GM12892 (cell line): ENCODE measurements around the gene EXPH5.

ENCODE experiments used
- DNase-seq: peaks from one replicate; pipeline ENCODE4 v3.0.0; 2011; ENCODE audit not compliant: insufficient read length
- FAIRE-seq: peaks from 2 replicates; lab custom pipeline; 2011; peaks lifted over from hg19 to GRCh38; lab: Jason Lieb, UNC
- POLR2A ChIP-seq: IDR thresholded peaks from 2 replicates; pipeline ENCODE4 v1.6.1; 2011; ENCODE audit warnings: low read depth, low read length, control low read depth
- POLR2AphosphoS5 ChIP-seq: IDR thresholded peaks from 2 replicates; pipeline ENCODE4 v1.6.1; 2011; ENCODE audit warnings: low read depth, low read length, control low read depth
- TAF1 ChIP-seq: IDR thresholded peaks from 2 replicates; pipeline ENCODE4 v1.6.1; 2011; ENCODE audit warnings: low read depth, mild to moderate bottlenecking, control low read depth, low read length, borderline replicate concordance

Gene EXPH5

DNA sequence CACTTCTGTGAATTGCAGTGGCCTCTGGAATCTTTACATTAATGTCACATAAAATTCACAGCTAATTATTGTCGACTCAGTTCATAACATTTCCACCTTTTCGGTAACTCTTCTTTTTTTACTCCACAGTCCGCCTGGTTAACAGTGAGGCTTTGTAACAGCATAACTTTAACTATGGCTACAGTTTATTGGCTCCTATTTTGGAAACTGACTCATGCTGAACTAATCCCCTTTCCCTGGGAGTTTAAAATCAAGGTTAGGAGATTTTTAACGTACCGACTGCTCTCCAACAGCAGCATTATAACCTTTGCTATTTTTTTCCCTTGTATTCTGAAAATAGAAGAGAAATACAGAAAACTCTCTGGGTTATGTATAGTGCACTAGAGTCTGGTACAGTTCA, 92.2 kb downstream of the EXPH5 start:
- DNase-seq (no peak), FAIRE-seq (no peak)
- TF ChIP-seq POLR2AphosphoS5 (no peak), POLR2A (no peak), TAF1 (no peak)

- TF ChIP-seq POLR2A (no peak), TAF1 (no peak), POLR2AphosphoS5 (no peak)
- no peak for FAIRE-seq
Measured at GRCh38 chr11:108500721-108501120, 92.8 kb downstream of the EXPH5 start.

GRCh38 chr11:108500169-108500568, 93.4 kb downstream of the EXPH5 start:
- no peak for TF ChIP-seq POLR2AphosphoS5
- TF ChIP-seq TAF1: no peak
- TF ChIP-seq POLR2A: no peak
- no peak for FAIRE-seq
- no peak for DNase-seq

More at GRCh38 chr11:108500721-108501120, 92.8 kb downstream of the EXPH5 start:
- DNase-seq: no peak

DNA sequence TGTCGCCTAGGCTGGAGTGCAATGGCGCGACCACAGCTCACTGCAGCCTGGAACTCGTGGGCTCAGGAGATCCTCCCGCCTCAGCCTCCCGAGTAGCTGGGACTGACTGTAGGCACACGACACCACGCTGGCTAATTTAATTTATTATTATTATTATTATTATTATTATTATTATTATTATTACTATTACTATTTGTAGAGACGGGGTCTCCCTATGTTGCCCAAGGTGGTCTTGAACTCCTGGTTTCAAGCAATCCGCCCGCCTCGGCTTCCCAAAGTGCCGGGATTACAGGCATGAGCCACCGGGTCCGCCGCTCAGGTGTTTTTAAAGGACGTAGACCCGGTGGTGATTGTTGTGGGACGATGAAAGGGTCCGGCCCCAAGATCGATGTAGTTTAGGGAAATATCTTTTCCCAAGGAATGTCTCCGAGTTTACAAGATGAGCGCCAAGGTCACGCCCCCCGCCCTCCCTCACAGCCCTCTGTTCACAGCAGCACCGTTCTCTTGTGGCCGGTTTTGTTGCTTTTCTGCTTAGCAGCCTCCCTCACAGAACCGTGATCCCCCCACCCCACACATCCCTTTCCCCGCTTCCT, 94.7 kb downstream of the EXPH5 start:
- no peak for TF ChIP-seq TAF1
- DNase-seq (no peak), FAIRE-seq (peak; percentile 27)

- TF ChIP-seq POLR2AphosphoS5 (peak; percentile 46; the same call in 1 of the 2 replicates), POLR2A (peak; percentile 41; the same call in 1 of the 2 replicates), TAF1 (no peak)
- FAIRE-seq (peak; percentile 96), DNase-seq (peak; percentile 65)
Measured at GRCh38 chr11:108498046-108498815, 95.3 kb downstream of the EXPH5 start, which contains the start of gene POGLUT3. Gene POGLUT3 (minus strand): TSS chr11:108498384. CDS start chr11:108498366, 18 bp downstream.

- DNase-seq (peak; percentile 50), FAIRE-seq (no peak)
- peak; percentile 92 for TF ChIP-seq POLR2AphosphoS5
- TF ChIP-seq POLR2A: peak; percentile 91
- TF ChIP-seq TAF1: peak; percentile 72; the same call in 1 of the 2 replicates
Measured at GRCh38 chr11:108497317-108498045, 96.1 kb downstream of the EXPH5 start.

GRCh38 chr11:108496643-108497256, 96.8 kb downstream of the EXPH5 start:
- DNase-seq: no peak
- peak; percentile 87 for FAIRE-seq
- TF ChIP-seq POLR2A (no peak), TAF1 (no peak), POLR2AphosphoS5 (no peak)

DNA sequence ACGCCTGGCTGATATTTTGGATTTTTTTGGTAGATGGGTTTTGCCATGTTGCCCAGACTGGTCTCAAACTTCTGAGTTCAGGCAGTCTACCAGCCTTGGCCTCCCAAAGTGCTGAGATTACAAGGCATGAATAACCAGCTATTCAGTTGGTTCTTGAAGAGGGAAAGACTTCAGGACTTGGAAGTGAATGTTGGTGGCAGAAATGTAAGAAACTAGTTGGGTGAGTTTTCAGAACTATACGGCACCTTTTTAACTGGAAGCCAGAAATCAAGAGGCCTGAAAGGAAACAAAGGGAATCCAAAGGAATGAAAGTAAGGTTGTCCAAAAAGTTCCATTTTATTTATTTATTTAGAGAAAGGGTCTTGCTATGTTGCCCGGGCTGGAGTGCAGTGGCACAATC, 98.2 kb downstream of the EXPH5 start:
- FAIRE-seq (no peak), DNase-seq (no peak)
- TF ChIP-seq TAF1 (no peak), POLR2AphosphoS5 (no peak), POLR2A (no peak)

DNA sequence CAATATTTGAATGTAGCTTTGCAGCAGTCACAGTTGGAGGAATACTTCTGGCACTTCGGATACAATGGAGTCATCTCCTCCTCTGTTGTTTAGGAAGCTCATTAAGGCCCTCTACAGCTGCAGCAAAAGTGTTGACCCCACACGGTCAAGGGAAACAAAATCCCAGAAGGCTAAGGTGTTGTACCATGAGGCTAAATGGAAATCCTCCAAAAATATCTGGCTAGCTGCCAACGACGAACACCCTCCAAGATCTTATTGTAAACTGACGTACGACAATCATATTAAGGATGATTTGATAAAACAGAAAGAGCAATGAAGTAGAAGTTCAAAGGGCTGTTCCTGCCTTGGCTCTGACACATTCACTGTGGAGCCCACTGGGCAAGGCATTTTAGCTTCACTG, 99.4 kb downstream of the EXPH5 start:
- DNase-seq (no peak), FAIRE-seq (no peak)
- no peak for TF ChIP-seq POLR2AphosphoS5
- TF ChIP-seq TAF1: no peak
- TF ChIP-seq POLR2A: no peak

DNA sequence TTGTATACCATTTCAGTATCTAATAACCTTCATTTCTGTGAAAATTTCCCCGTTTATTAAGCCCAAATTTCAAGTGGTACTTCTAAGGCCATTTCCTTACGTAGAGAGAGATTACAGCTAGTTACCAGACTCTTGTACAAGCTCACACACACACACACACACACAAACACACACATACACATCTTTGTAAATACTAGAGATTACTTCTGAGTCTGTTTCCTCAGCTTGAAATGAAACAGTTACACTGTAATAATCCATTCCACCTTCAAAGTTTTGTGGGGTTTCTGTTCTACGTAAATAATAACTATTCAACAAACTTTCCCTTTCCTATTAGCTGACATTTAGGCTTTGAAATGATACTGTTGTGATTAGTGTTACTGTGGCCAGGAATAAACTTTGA, 101.6 kb downstream of the EXPH5 start:
- no peak for DNase-seq
- TF ChIP-seq POLR2AphosphoS5: no peak
- no peak for TF ChIP-seq TAF1
- TF ChIP-seq POLR2A: no peak
- no peak for FAIRE-seq

GRCh38 chr11:108486828-108487227, 106.7 kb downstream of the EXPH5 start:
- DNase-seq (no peak), FAIRE-seq (no peak)
- TF ChIP-seq POLR2AphosphoS5: no peak
- TF ChIP-seq POLR2A: no peak
- TF ChIP-seq TAF1: no peak
